ENCODE results near the gene MAEA.

GRCh38 chr4:1293531-1293941 is 3.8 kb downstream of the MAEA start:
- TF ChIP-seq CREB5 (CRISPR knock-in tag; IDR thresholded peaks at IDR 0.05; ENCODE audit: low read depth), result no peak
- TF ChIP-seq CSDC2 (CRISPR knock-in tag; IDR thresholded peaks at IDR 0.05), result no peak
- no peak for TF ChIP-seq ZNF8 (CRISPR knock-in tag; IDR thresholded peaks at IDR 0.05)
- TF ChIP-seq ZFP3 (CRISPR knock-in tag; IDR thresholded peaks at IDR 0.05), result no peak
- no peak for TF ChIP-seq ZNF70 (CRISPR knock-in tag; IDR thresholded peaks at IDR 0.05)
- TF ChIP-seq, protein P1, sequence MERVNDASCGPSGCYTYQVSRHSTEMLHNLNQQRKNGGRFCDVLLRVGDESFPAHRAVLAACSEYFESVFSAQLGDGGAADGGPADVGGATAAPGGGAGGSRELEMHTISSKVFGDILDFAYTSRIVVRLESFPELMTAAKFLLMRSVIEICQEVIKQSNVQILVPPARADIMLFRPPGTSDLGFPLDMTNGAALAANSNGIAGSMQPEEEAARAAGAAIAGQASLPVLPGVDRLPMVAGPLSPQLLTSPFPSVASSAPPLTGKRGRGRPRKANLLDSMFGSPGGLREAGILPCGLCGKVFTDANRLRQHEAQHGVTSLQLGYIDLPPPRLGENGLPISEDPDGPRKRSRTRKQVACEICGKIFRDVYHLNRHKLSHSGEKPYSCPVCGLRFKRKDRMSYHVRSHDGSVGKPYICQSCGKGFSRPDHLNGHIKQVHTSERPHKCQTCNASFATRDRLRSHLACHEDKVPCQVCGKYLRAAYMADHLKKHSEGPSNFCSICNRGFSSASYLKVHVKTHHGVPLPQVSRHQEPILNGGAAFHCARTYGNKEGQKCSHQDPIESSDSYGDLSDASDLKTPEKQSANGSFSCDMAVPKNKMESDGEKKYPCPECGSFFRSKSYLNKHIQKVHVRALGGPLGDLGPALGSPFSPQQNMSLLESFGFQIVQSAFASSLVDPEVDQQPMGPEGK (CRISPR knock-in tag; IDR thresholded peaks at IDR 0.05; ENCODE audit: borderline replicate concordance), result no peak
- TF ChIP-seq ZNF565 (CRISPR knock-in tag; conservative IDR thresholded peaks at IDR 0.05; ENCODE audit: low read depth), result no peak
- TF ChIP-seq TOX (CRISPR knock-in tag; IDR thresholded peaks at IDR 0.05; ENCODE audit: borderline replicate concordance), result no peak
- TF ChIP-seq TSHZ2 (CRISPR knock-in tag; IDR thresholded peaks at IDR 0.05), result no peak
- no peak for TF ChIP-seq SNAI2 (CRISPR knock-in tag; IDR thresholded peaks at IDR 0.05)
- no peak for TF ChIP-seq ARNTL (CRISPR knock-in tag; IDR thresholded peaks at IDR 0.05; ENCODE audit: borderline replicate concordance, low read depth)
- no peak for TF ChIP-seq OSR1 (CRISPR knock-in tag; IDR thresholded peaks at IDR 0.05)

Measured in SK-N-SH treated with all-trans-retinoic acid at 6 μM for 48 hours (cell line).